WI38 (cell line): ENCODE results near the gene COL4A1.
A peak's percentile ranks its signal among the peaks of the same experiment; 100 is the strongest.

Experiments
- H3K4me3 ChIP-seq: 2 replicates; pipeline ENCODE4 v1.5.1; 2011; ENCODE audit warnings: low read depth, mild to moderate bottlenecking, control low read depth, low read length
- TF ChIP-seq, protein P1 (sequence below): IDR thresholded peaks from 2 replicates; pipeline ENCODE4 v1.5.1; 2012; ENCODE audit warnings: low read depth, mild to moderate bottlenecking, control low read depth, low read length

Gene COL4A1

DNA sequence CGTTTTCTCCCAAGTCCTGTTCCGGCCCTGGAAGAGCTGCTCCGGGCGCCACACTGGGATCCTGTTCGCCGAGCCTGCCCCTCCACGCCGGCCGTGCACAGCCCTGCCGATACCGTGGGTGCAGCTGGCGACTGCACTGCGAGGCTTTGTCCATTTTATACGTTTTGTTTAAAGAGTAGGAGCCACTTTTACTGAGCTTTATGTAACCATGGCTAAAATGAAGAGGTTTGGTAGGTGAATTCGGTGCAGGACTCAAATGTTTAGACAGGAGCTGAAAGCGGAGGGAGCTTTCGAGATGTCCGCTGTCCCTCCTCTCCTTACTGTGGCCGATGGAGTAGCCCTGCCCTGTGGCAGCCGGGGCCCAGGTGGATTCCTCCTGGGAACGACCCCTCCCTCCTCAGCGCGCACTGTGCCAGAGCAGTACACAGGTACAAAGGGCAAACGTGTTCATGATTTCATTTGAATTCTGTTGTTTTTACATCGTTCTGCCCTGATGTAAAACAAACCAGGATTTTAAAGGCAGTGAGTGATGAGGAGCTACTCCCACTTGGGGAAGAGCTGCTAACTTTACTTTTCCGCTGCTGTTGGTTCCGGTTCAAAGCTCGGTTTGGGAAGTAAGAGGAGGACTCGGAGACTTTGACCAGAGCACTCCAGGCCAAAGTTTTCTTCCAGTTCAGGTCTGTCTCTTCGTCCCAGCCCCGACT lies 1.9 kb upstream of the COL4A1 start:
- H3K4me3 ChIP-seq = peak overlapping the region; percentile 91
- TF ChIP-seq, protein P1, sequence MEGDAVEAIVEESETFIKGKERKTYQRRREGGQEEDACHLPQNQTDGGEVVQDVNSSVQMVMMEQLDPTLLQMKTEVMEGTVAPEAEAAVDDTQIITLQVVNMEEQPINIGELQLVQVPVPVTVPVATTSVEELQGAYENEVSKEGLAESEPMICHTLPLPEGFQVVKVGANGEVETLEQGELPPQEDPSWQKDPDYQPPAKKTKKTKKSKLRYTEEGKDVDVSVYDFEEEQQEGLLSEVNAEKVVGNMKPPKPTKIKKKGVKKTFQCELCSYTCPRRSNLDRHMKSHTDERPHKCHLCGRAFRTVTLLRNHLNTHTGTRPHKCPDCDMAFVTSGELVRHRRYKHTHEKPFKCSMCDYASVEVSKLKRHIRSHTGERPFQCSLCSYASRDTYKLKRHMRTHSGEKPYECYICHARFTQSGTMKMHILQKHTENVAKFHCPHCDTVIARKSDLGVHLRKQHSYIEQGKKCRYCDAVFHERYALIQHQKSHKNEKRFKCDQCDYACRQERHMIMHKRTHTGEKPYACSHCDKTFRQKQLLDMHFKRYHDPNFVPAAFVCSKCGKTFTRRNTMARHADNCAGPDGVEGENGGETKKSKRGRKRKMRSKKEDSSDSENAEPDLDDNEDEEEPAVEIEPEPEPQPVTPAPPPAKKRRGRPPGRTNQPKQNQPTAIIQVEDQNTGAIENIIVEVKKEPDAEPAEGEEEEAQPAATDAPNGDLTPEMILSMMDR = no peak

DNA sequence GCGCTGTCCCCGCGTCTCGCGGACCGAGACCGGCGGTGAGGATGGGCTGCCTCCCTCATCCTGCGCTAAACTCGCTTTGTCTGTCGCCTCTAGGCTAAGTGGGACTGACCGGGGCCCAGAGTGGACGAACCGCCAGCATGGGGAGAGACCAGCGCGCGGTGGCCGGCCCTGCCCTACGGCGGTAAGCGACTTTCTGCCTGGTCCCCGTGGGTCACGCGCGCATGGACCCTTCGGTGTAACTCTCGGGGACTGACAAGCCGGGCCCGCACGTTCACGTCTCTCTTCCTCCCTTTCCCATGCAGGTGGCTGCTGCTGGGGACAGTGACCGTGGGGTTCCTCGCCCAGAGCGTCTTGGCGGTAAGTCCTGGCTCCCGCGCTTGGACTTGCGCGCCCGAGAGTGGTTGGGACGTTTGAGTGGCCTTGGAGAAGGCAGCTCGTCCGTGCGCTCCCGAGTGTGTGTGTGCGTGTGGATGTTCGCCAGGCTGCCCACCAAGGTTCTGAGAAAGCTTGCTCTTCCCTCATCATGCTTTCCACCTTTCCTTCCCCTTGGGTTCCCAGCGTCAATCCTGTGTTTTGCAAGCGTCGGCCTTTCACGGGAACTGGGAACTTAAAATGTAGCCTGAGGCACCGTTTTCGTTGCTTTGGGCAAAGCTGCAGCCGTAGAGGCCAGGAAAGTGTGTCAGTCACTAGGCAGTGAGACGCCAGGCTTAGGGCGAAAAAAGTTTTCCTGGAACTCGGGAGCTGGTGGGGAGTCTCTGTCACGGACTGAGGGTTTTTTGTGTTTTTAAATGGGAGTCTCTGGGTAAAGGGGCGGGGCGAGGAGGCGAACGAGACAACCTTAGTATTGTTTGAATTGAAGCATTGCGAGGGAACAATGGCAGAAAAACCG lies 1.1 kb upstream of the COL4A1 start:
- TF ChIP-seq, protein P1 = no peak

DNA sequence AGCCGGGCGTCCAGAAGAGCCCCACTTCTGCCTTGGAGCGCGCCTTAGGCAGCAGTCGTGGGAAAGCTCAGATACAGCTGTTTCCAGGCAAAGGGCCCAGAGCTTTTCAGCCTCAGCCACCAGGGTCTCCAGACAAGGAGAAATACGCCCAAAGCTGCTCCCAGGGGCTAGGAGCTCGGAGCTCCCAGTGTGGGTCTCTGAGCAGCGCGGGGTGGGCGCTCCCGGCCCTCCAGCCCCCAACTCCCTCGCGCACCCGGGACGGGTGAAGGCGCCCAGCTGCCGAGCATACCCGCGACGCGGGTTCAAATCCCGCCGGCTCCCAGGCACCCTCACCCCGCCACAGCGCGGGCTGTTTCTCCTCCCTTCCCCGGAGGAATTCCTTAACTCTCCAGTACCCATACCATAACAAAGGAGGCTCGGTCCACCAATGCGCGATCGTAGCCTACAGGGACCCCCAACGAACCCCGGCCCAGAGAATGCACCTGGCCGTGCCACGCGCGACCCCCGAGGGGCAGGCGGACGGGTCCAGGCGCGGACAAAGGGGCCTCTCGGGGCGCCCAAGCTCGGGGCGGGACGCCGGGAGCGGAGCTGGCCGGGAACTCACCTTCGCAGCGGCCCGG lies 507 bp downstream of the COL4A1 start:
- peak overlapping the region; percentile 91 for H3K4me3 ChIP-seq
- TF ChIP-seq, protein P1 = no peak

More for the DNA sequence above, 1.1 kb upstream of the COL4A1 start:
- H3K4me3 ChIP-seq = peak overlapping the region; percentile 91

DNA sequence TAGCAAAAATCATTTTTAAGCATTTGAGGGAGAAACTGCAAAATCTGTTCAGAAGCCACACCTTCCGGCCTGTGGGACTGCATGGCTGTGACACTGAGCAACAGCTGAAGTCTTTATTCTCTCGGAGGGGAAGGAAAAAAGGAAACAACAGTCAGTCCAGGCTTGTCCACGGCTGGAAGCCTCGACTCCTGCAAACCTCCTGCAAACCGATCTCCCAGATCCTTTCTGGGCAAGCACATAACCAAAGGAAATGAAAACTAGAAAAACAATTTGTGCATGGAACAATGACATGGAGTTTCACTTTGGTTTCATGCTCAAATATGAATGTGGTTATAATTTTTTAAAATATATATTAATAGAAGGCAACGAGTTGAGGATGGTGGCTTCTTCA lies 1.0 kb downstream of the COL4A1 start:
- H3K4me3 ChIP-seq = peak overlapping the region; percentile 91
- TF ChIP-seq, protein P1 = no peak

DNA sequence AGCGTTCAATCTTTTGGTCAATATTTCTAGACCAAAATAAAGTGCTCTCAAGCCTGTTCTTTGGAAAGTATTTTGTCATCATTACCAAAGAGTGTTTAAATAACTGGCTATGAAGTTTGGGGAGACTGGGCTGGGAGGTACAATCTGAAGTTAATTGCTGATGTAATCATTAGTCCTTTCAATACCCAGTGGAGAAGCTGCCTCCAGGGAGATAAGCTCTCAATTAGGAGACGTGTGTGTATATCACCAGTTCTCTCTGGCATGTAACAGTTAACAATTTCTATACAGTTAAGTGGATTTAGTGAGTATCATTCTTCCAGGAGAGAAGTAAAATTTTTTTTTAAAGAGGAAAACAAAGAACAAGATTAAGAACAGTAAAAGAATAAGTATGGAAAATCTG lies 1.4 kb downstream of the COL4A1 start:
- TF ChIP-seq, protein P1 = no peak
- peak overlapping the region; percentile 91 for H3K4me3 ChIP-seq

DNA sequence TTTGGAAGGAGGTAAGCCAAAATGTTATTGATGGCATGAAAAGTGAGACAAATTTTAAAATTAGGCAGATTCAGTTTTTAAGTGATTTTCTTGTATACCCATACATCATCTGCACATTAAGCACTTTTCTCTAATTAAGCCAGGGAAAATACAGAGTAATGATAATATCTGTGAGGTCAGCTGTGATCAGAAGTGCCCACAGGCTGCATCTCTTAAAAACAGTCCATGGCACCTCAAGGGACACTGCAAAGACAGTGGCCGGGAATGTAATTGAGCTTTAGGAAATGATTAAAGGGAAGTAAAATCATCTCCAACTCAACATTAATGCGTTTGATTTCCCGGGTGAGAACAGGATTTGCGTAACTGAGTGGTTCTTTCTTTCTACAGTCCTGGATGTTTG lies 2.0 kb downstream of the COL4A1 start:
- TF ChIP-seq, protein P1 = no peak
- peak overlapping the region; percentile 91 for H3K4me3 ChIP-seq
